GM12878 (cell line): ENCODE results near the gene GPSM1. TPM values are rescaled to one million over a fixed set of nuclear protein-coding genes. Genes with fewer than 3 reads are reported as not detected.

ENCODE experiments used
- ATAC-seq: fragments of 200-7000 bp; cut with Tn5 transposase; 3 replicates; pipeline ENCODE4 v1.9.1; 2020; ENCODE audit warnings: mild to moderate bottlenecking, moderate library complexity
- BruUV-seq: library from RNA; stranded (reverse); fragments of 400-500 nt; replicated peaks from 2 replicates; lab custom pipeline; 2021; lab: Mats Ljungman, UMichigan
- CTCF ChIA-PET: fragments of 300-600 bp; sonication (Branson Sonifier 250); formaldehyde crosslinking; extraction: SDS; loops from one replicate; lab custom pipeline; 2021; ENCODE audit warnings: inconsistent platforms; lab: Yijun Ruan, JAX
- POLR2A ChIA-PET: fragments of 350-600 bp; formaldehyde crosslinking; extraction: SDS; loops from one replicate; lab custom pipeline; 2021; ENCODE audit warnings: inconsistent platforms; lab: Charles Lee
- RAD21 ChIA-PET: fragments of 300-600 bp; sonication (Branson Sonifier 250); formaldehyde crosslinking; loops from one replicate; lab custom pipeline; 2023; ENCODE audit warnings: antibody characterized with exemption; ENCODE audit not compliant: unreplicated experiment; lab: Charles Lee
- SMC1A ChIA-PET: fragments of 300-600 bp; sonication (Branson Sonifier 250); formaldehyde crosslinking; loops from one replicate; lab custom pipeline; 2023; ENCODE audit not compliant: unreplicated experiment, uncharacterized antibody; lab: Charles Lee
- DNase-seq: peaks from one replicate; pipeline ENCODE4 v3.0.0-alpha.2; 2011; ENCODE audit warnings: low read depth, low spot score
- FAIRE-seq: peaks from 3 replicates; lab custom pipeline; 2011; peaks lifted over from hg19 to GRCh38; lab: Jason Lieb, UNC
- H2AFZ ChIP-seq: 2 replicates; pipeline ENCODE4 v1.6.0; 2011; ENCODE audit warnings: low read depth, low read length, control low read depth; ENCODE audit not compliant: control insufficient read depth
- H3K27ac ChIP-seq: 2 replicates; pipeline ENCODE4 v1.5.1; 2011; ENCODE audit warnings: control low read depth; ENCODE audit not compliant: control insufficient read depth, insufficient read depth
- H3K27me3 ChIP-seq, 2 experiments: replicated peaks in 1 of 2; 2 replicates each; pipeline versions ENCODE4 v1.6.0 to v1.6.1; 2011; ENCODE audit warnings: low read length in 1 of 2; ENCODE audit not compliant: control insufficient read depth in 2 of 2, insufficient read depth in 2 of 2
- H3K36me3 ChIP-seq, 2 experiments: 2 replicates each; pipeline ENCODE4 v1.5.1; 2011; ENCODE audit warnings: low read length in 1 of 2; ENCODE audit not compliant: control insufficient read depth in 2 of 2, insufficient read depth in 2 of 2
- H3K4me1 ChIP-seq: 2 replicates; pipeline ENCODE4 v1.6.1; 2011; ENCODE audit warnings: mild to moderate bottlenecking, low read length, moderate library complexity, mixed read lengths; ENCODE audit not compliant: control insufficient read depth, insufficient read depth
- H3K4me2 ChIP-seq: 2 replicates; pipeline ENCODE4 v1.6.0; 2011; ENCODE audit warnings: control low read depth; ENCODE audit not compliant: control insufficient read depth, insufficient read depth
- H3K4me3 ChIP-seq: fragments of 200-600 bp; sonication (generic); 2 replicates; pipeline ENCODE4 v1.5.1; 2016
- H3K79me2 ChIP-seq: 2 replicates; pipeline ENCODE4 v1.6.0; 2011; ENCODE audit warnings: low read length; ENCODE audit not compliant: control insufficient read depth, insufficient read depth
- H3K9ac ChIP-seq: 2 replicates; pipeline ENCODE4 v1.8.0; 2011; ENCODE audit warnings: low read length, control low read depth, mixed read lengths; ENCODE audit not compliant: control insufficient read depth, insufficient read depth
- H3K9me3 ChIP-seq: replicated peaks from 3 replicates; pipeline ENCODE4 v1.5.1; 2011; ENCODE audit warnings: mild to moderate bottlenecking, low read length; ENCODE audit not compliant: control insufficient read depth, insufficient read depth
- H4K20me1 ChIP-seq: 2 replicates; pipeline ENCODE4 v1.6.0; 2011; ENCODE audit not compliant: control insufficient read depth, insufficient read depth
- BCL3 ChIP-seq: IDR thresholded peaks from 2 replicates; pipeline ENCODE4 v1.6.1; 2011; ENCODE audit warnings: borderline replicate concordance, low read depth, mild to moderate bottlenecking, moderate library complexity, low read length; ENCODE audit not compliant: insufficient read depth, poor library complexity, severe bottlenecking
- CEBPZ ChIP-seq: fragments of 150-350 bp; IDR thresholded peaks from 2 replicates; pipeline ENCODE4 v1.6.1; 2016; ENCODE audit warnings: low read depth, low read length
- E2F4 ChIP-seq: IDR thresholded peaks from 2 replicates; pipeline ENCODE4 v1.6.1; 2012; ENCODE audit warnings: low read depth, low read length, improper control_type of control experiment
- HDAC6 ChIP-seq: fragments of 200-600 bp; sonication (generic); IDR thresholded peaks from one replicate; pipeline ENCODE4 v1.8.0; 2017; ENCODE audit warnings: antibody characterized with exemption; ENCODE audit not compliant: unreplicated experiment
- MYB ChIP-seq: fragments of 150-350 bp; IDR thresholded peaks from 2 replicates; pipeline ENCODE4 v1.6.1; 2014; ENCODE audit warnings: mild to moderate bottlenecking, low read depth, low read length, borderline replicate concordance
- NFXL1 ChIP-seq: fragments of 450-650 bp; IDR thresholded peaks from 2 replicates; pipeline ENCODE4 v1.6.1; 2017; ENCODE audit warnings: antibody characterized with exemption, mild to moderate bottlenecking, borderline replicate concordance
- NRF1 ChIP-seq: conservative IDR thresholded peaks from 2 replicates; pipeline ENCODE4 v1.6.1; 2011; ENCODE audit warnings: mild to moderate bottlenecking, low read depth, low read length, improper control_type of control experiment
- PKNOX1 ChIP-seq: fragments of 450-650 bp; IDR thresholded peaks from 2 replicates; pipeline ENCODE4 v1.6.1; 2016; ENCODE audit warnings: mild to moderate bottlenecking
- RBBP5 ChIP-seq: fragments of 200-600 bp; sonication (generic); conservative IDR thresholded peaks from 2 replicates; pipeline ENCODE4 v1.6.1; 2016
- RCOR1 ChIP-seq: conservative IDR thresholded peaks from 2 replicates; pipeline ENCODE4 v1.6.1; 2012; ENCODE audit warnings: low read depth, low read length, improper control_type of control experiment
- STAT1 ChIP-seq: fragments of 450-650 bp; conservative IDR thresholded peaks from 2 replicates; pipeline ENCODE4 v1.6.1; 2014; ENCODE audit warnings: antibody characterized with exemption, mild to moderate bottlenecking
- STAT3 ChIP-seq: IDR thresholded peaks from 2 replicates; pipeline ENCODE4 v1.6.1; 2011; ENCODE audit warnings: low read depth, low read length, improper control_type of control experiment
- WRNIP1 ChIP-seq: IDR thresholded peaks from 2 replicates; pipeline ENCODE4 v1.6.1; 2011; ENCODE audit warnings: low read depth, low read length, improper control_type of control experiment, borderline replicate concordance
- YBX1 ChIP-seq: fragments of 450-650 bp; IDR thresholded peaks from 2 replicates; pipeline ENCODE4 v1.6.1; 2016; ENCODE audit warnings: antibody characterized with exemption
- WGBS: methylation state at CpG from one replicate; pipeline ENCODE4 v1.1.6; 2016; ENCODE audit warnings: low lambda C conversion rate; ENCODE audit not compliant: insufficient replicate concordance, insufficient coverage; ENCODE audit errors: missing lambda C conversion rate; 5-methylcytosine and 5-hydroxymethylcytosine counted together
- in situ Hi-C: fragments of 300-500 bp; cut with MboI; formaldehyde crosslinking; loops from 9 replicates; pipeline ENCODE4 v1.14.3; 2018; ENCODE audit warnings: mixed read lengths
- intact Hi-C: fragments of 100-400 bp; cut with micrococcal nuclease; formaldehyde crosslinking; loops from one replicate; pipeline ENCODE4 v1.14.2; 2022; ENCODE audit not compliant: unreplicated experiment
- polyA plus RNA-seq, 11 experiments: library from polyadenylated mRNA; depleted of rRNA in 4 of 11; unstranded in 6 of 11; stranded (reverse) in 5 of 11; fragments of >200 nt; fragmentation: Nextera tagmentation in 4 of 11; fragmentation: Illumina TruSeq in 1 of 11; extraction: Ambion mirVana in 4 of 11; extraction: Trizol in 1 of 11; gene quantifications; 1 replicate in 1 of 11; 2 replicates in 10 of 11; pipeline versions ENCODE4 v1.2.1 to v1.2.3, GENCODE V29; 2011 to 2016; ENCODE audit warnings: inconsistent platforms in 2 of 11, missing spikeins in 2 of 11, low read depth in 1 of 11
- total RNA-seq, 4 experiments: library from RNA; depleted of rRNA in 3 of 4; stranded (reverse); fragments of >200 nt in 3 of 4; fragmentation: Illumina TruSeq in 1 of 4; extraction: Trizol in 1 of 4; gene quantifications; 2 replicates each; pipeline versions ENCODE4 v1.2.1 to v1.2.3, GENCODE V29; 2013 to 2021

The GPSM1 gene
- total and polyA plus RNA-seq, 10 of the 15 experiments (the other 5 are each of a cell fraction or from before 2014, with no cell fraction given): 0.04 to 0.10 (median 0.10) TPM; not detected in 7

- TF ChIP-seq RBBP5: no peak
- no peak for TF ChIP-seq BCL3
- no peak for TF ChIP-seq STAT3
- no peak for TF ChIP-seq CEBPZ
Measured at GRCh38 chr9:136344544-136345280, 17.4 kb downstream of the GPSM1 start (continued).

- H3K27ac ChIP-seq: no peak overlapping the region
- no peaks in the 10 kb centered on the region for H4K20me1 ChIP-seq
- no peak overlapping the region for H3K9ac ChIP-seq
- no peak overlapping the region for H2AFZ ChIP-seq
- no peaks in the 10 kb centered on the region for H3K36me3 ChIP-seq
- CTCF ChIA-PET: no interaction called here
- WGBS: 42% methylated on average over 42 of the region's 43 CpGs
- H3K4me3 ChIP-seq: no peak overlapping the region
- H3K4me1 ChIP-seq: no peaks in the 10 kb centered on the region
- H3K79me2 ChIP-seq: no peaks in the 10 kb centered on the region
- no peak for FAIRE-seq
- POLR2A ChIA-PET: interaction anchor here (0.6 kb wide), 1 partner anchor 22 kb away, joined by 3 read pairs; no protein-coding TSS in a partner anchor
- no TSS peak for BruUV-seq
- no peak for DNase-seq
- in situ Hi-C loops: no loop called here
- no peaks in the 10 kb centered on the region; a peak in 1 of 4 replicates for H3K27me3 ChIP-seq
- intact Hi-C loops: no loop called here
- RAD21 ChIA-PET: interaction anchor here (1.4 kb wide), 1 partner anchor 139 kb away, joined by 3 read pairs; no protein-coding TSS in a partner anchor
- H3K4me2 ChIP-seq: no peak overlapping the region
- ATAC-seq: no peak
- no peaks in the 10 kb centered on the region for H3K9me3 ChIP-seq
- SMC1A ChIA-PET: no interaction called here
- TF ChIP-seq WRNIP1 (no peak), E2F4 (no peak), PKNOX1 (no peak), STAT1 (no peak), RCOR1 (no peak), NRF1 (no peak), HDAC6 (no peak), YBX1 (no peak), NFXL1 (no peak), MYB (no peak)
Measured at GRCh38 chr9:136345281-136346156, 18.2 kb downstream of the GPSM1 start.
